Smooth muscle cell (in vitro differentiated cells): Measurements from ENCODE around the gene ZMIZ1. TPM values are rescaled to one million over a fixed set of nuclear protein-coding genes. Genes with fewer than 3 reads are reported as not detected.

Source experiments
- DNase-seq: peaks from one replicate; lab custom pipeline; 2025; ENCODE audit not compliant: unreplicated experiment; lab: John Stamatoyannopoulos, UW
- H2AFZ ChIP-seq: fragments of 200-600 bp; sonication (generic); 2 replicates; pipeline ENCODE4 v1.6.0; 2016; ENCODE audit warnings: antibody characterized with exemption, low read depth, mild to moderate bottlenecking
- H3F3A ChIP-seq: fragments of 200-600 bp; sonication (generic); 2 replicates; pipeline ENCODE4 v1.6.0; 2017; ENCODE audit warnings: antibody characterized with exemption, low read depth
- H3K27ac ChIP-seq: fragments of 200-600 bp; sonication (generic); 2 replicates; pipeline ENCODE4 v1.5.1; 2016; ENCODE audit warnings: low read depth, mild to moderate bottlenecking
- H3K27me3 ChIP-seq: fragments of 200-600 bp; sonication (generic); 2 replicates; pipeline ENCODE4 v1.6.1; 2016; ENCODE audit warnings: low read depth, mild to moderate bottlenecking
- H3K36me3 ChIP-seq: fragments of 200-600 bp; sonication (generic); 2 replicates; pipeline ENCODE4 v1.5.1; 2016; ENCODE audit warnings: low read depth
- H3K4me1 ChIP-seq: fragments of 200-600 bp; sonication (generic); 2 replicates; pipeline ENCODE4 v1.5.1; 2016; ENCODE audit warnings: low read depth
- H3K4me2 ChIP-seq: fragments of 200-600 bp; sonication (generic); 2 replicates; pipeline ENCODE4 v1.6.0; 2016; ENCODE audit warnings: mild to moderate bottlenecking
- H3K4me3 ChIP-seq: fragments of 200-600 bp; sonication (generic); 2 replicates; pipeline ENCODE4 v1.5.1; 2016; ENCODE audit warnings: mild to moderate bottlenecking
- H3K79me2 ChIP-seq: fragments of 200-600 bp; sonication (generic); 2 replicates; pipeline ENCODE4 v1.6.0; 2016; ENCODE audit warnings: low read depth, mild to moderate bottlenecking
- H3K9ac ChIP-seq: fragments of 200-600 bp; sonication (generic); 2 replicates; pipeline ENCODE4 v1.6.0; 2016; ENCODE audit warnings: low read depth
- H3K9me3 ChIP-seq: fragments of 200-600 bp; sonication (generic); replicated peaks from 2 replicates; pipeline ENCODE4 v1.5.1; 2016; ENCODE audit warnings: low read depth
- H4K20me1 ChIP-seq: fragments of 200-600 bp; sonication (generic); 2 replicates; pipeline ENCODE4 v1.6.0; 2016; ENCODE audit warnings: low read depth
- WGBS: methylation state at CpG from one replicate; pipeline ENCODE4 v1.1.7; 2016; ENCODE audit warnings: low lambda C conversion rate; 5-methylcytosine and 5-hydroxymethylcytosine counted together
- polyA plus RNA-seq: library from polyadenylated mRNA; unstranded; fragments of >200 nt; fragmentation: Nextera tagmentation; extraction: Ambion mirVana; gene quantifications from 2 replicates; pipeline ENCODE4 v1.2.1, GENCODE V29; 2016
- total RNA-seq: library from RNA; depleted of rRNA; stranded (reverse); fragments of >200 nt; gene quantifications from 2 replicates; pipeline ENCODE4 v1.2.3, GENCODE V29; 2014
- TF ChIP-seq, protein P1 (sequence below): fragments of 200-600 bp; sonication (generic); IDR thresholded peaks from 2 replicates; pipeline ENCODE4 v1.5.1; 2017; ENCODE audit warnings: borderline replicate concordance, mild to moderate bottlenecking, antibody characterized with exemption; ENCODE audit not compliant: insufficient read depth, poor library complexity, severe bottlenecking

The ZMIZ1 gene
- total and polyA plus RNA-seq, 2 experiments from 2014 or later = 24.2 to 31.3 TPM

DNA sequence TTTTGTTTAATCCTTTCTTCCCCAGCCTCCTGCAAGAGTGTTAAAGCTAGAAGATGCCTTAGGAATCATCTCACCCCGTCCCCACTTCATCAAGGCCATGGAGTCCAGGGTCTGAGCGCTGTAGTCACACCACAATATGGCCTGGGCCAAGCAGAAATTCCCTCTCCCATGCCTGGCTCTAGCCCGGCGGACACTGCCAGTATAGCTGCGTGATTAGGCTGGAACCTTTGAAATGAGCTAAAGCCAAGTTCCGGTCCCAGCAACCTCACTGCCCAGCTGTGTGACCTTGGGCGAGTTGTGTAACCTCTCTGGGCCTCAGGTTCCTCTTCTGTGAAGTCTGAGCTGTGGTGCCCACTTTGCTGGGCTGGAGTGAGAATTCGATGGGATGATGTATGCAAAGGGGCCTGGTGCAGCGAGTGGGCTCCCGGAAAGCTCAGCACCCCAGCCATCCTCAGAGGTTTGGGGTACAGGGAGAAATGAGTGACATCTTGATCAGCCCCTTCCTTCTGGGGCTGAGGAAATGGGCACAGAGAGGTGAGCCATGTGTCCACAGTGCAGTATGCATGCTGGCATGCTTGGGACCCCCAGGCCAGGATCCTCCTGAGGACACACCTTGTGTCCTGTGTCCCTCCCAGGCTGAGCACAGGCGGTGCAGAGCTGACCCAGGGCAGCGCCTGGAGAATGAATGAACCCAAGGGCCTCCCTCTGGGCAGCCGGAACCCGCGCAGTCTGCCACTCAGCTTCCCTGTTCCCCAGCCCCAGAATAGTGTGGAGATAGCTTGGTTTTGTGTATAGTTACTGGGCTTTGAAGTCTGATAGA, 118.6 kb downstream of the ZMIZ1 start:
- H3K79me2 ChIP-seq = peaks cover 26% of the 10 kb centered on the region
- no peak for DNase-seq
- H4K20me1 ChIP-seq = peaks cover 89% of the 10 kb centered on the region
- H3K27me3 ChIP-seq = no peaks in the 10 kb centered on the region
- TF ChIP-seq, protein P1, sequence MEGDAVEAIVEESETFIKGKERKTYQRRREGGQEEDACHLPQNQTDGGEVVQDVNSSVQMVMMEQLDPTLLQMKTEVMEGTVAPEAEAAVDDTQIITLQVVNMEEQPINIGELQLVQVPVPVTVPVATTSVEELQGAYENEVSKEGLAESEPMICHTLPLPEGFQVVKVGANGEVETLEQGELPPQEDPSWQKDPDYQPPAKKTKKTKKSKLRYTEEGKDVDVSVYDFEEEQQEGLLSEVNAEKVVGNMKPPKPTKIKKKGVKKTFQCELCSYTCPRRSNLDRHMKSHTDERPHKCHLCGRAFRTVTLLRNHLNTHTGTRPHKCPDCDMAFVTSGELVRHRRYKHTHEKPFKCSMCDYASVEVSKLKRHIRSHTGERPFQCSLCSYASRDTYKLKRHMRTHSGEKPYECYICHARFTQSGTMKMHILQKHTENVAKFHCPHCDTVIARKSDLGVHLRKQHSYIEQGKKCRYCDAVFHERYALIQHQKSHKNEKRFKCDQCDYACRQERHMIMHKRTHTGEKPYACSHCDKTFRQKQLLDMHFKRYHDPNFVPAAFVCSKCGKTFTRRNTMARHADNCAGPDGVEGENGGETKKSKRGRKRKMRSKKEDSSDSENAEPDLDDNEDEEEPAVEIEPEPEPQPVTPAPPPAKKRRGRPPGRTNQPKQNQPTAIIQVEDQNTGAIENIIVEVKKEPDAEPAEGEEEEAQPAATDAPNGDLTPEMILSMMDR = no peak
- no peak overlapping the region for H2AFZ ChIP-seq
- H3K9ac ChIP-seq = no peak overlapping the region
- peaks cover 21% of the 10 kb centered on the region for H3F3A ChIP-seq
- 94% methylated on average over 15 of the region's 15 CpGs for WGBS
- peaks cover 35% of the 10 kb centered on the region for H3K4me1 ChIP-seq
- no peak overlapping the region for H3K27ac ChIP-seq
- H3K9me3 ChIP-seq = no peaks in the 10 kb centered on the region
- H3K36me3 ChIP-seq = no peaks in the 10 kb centered on the region
- no peak overlapping the region for H3K4me3 ChIP-seq
- H3K4me2 ChIP-seq = no peak overlapping the region

DNA sequence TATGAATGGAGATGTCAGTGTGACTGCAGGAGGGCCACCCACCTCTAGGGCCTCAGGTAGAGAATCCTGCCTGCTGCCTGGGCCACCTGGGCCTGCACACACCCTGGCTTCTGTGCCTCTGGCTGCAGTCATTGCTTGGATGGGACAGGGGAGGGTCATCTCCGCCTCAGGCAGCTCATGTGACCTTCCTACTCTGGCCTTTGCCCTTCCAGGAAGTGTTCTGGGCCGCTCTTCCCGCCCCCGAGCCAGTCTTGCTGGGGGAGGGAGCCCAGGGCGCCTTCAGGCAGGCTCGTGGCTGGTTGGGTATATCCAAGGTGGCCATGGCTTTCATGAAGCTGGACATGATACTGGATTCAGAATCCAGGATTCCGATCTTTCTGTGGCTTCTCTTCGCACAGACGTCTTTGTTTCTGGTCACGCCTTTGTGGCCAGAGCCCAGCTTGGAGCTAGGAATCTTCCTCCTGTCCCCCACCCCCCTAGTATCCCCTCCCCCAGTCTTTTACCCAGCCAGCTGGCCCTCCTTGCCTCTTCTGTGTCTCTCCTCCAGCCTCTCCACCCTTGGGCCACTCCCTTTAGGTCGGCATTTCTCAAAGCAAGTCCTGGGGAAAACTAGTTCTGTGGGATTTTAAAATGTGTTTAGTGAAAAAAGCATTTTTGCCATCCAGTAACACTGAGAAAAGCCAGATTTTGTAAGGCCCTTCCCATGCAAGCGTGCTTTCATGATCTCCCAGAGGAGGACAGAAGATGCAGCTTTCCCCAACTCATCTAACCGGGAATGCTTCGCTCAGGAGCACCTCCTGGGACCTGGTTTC, 119.6 kb downstream of the ZMIZ1 start:
- Histone ChIP-seq H3K36me3 (no peaks in the 10 kb centered on the region), H3K27ac (peak overlapping the region; percentile 67), H3K27me3 (no peaks in the 10 kb centered on the region), H3K4me1 (peaks cover 35% of the 10 kb centered on the region), H3K9me3 (no peaks in the 10 kb centered on the region), H3K4me2 (peak overlapping the region; percentile 24), H3K79me2 (peaks cover 26% of the 10 kb centered on the region), H2AFZ (no peak overlapping the region), H3F3A (peaks cover 14% of the 10 kb centered on the region), H3K9ac (peak overlapping the region; percentile 11), H4K20me1 (peaks cover 89% of the 10 kb centered on the region), H3K4me3 (no peak overlapping the region)
- TF ChIP-seq, protein P1 = no peak
- DNase-seq = no peak
- WGBS = 55% methylated on average over 14 of the region's 14 CpGs

DNA sequence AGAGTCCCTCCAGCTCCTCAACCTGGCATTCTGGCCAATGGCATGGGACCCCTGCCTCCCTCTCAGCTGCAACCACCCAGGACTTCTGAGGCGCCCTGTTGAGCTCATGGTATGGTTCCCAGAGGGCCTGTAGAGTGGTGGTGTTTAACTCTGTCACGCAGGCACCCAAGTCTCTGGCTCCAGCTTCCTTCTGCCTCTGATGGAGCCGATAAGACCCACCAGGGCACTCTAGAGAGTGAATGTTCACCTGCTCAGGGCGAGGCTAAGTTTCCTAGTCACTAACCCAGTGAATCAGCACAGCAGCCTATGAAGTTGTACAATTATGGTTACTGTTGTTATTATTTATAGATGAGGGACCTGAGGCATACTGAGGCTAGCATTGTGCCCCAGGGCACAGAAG, 120.4 kb downstream of the ZMIZ1 start:
- DNase-seq = no peak
- TF ChIP-seq, protein P1 = no peak
- no peaks in the 10 kb centered on the region for H3K36me3 ChIP-seq
- H2AFZ ChIP-seq = no peak overlapping the region
- H3F3A ChIP-seq = peaks cover 8% of the 10 kb centered on the region
- H3K9ac ChIP-seq = no peak overlapping the region
- 84% methylated on average over 4 of the region's 4 CpGs for WGBS
- peaks cover 29% of the 10 kb centered on the region for H3K4me1 ChIP-seq
- peaks cover 89% of the 10 kb centered on the region for H4K20me1 ChIP-seq
- H3K4me2 ChIP-seq = peak overlapping the region; percentile 54
- no peaks in the 10 kb centered on the region for H3K27me3 ChIP-seq
- H3K4me3 ChIP-seq = no peak overlapping the region
- peaks cover 26% of the 10 kb centered on the region for H3K79me2 ChIP-seq
- peak overlapping the region; percentile 67 for H3K27ac ChIP-seq
- H3K9me3 ChIP-seq = no peaks in the 10 kb centered on the region
